Activated gamma-delta T cell treated with Interleukin-2 at 50 U/mL for 16 hours (primary cell): Measurements from ENCODE around the gene ST7L.
A peak's percentile ranks its signal among the peaks of the same experiment; 100 is the strongest.
"Not testable (repeated sequence)": the region's sequence is repeated elsewhere in the genome, so short reads cannot be mapped to it uniquely, and the experiment has no call there.

Experiments used
- DNase-seq: peaks from one replicate; pipeline ENCODE4 v3.0.0-alpha.2; 2020

Gene ST7L

DNA sequence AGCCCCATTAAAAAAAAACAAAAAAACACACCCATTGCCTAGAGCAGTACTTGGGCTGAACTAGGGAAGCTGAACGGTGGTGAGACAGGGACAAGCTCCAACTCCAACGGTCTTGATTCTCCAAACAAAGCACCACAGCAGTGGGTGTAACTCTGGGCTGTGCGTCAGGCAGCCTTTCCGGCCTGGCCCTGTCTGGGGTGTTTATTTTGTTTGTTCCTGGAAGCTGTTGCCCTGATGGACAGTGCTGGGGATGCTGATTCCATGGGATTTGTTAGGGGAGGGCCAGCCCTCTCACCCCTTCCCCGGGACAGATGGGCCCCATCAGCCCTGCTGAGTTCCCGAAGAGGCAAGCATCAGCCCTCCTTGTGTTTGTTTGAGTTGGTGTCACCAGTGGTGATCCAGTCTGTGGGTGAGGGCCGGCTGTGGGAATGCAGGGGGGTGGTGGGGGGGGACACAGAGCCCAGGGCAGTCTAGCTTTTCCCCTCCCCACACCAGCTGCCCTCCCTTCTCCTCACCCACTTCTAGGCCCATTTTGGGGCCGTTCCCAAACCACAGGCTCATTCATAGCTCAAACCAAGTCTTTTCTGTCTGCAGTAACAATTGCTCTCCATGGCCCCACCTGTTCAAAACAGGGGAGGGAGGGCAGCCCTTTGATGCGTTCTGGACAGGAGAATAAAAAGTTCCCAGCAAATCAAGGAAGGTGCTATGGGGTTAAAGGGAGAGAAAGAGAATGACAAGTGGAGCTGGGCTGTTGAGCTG, 105.7 kb downstream of the ST7L start:
- no peak for DNase-seq

- no peak for DNase-seq
Observed at GRCh38 chr1:112511897-112512296, 107.0 kb downstream of the ST7L start.

GRCh38 chr1:112510340-112510739, 108.6 kb downstream of the ST7L start:
- no peak for DNase-seq

GRCh38 chr1:112509660-112510178, 109.2 kb downstream of the ST7L start:
- DNase-seq, result no peak

DNA sequence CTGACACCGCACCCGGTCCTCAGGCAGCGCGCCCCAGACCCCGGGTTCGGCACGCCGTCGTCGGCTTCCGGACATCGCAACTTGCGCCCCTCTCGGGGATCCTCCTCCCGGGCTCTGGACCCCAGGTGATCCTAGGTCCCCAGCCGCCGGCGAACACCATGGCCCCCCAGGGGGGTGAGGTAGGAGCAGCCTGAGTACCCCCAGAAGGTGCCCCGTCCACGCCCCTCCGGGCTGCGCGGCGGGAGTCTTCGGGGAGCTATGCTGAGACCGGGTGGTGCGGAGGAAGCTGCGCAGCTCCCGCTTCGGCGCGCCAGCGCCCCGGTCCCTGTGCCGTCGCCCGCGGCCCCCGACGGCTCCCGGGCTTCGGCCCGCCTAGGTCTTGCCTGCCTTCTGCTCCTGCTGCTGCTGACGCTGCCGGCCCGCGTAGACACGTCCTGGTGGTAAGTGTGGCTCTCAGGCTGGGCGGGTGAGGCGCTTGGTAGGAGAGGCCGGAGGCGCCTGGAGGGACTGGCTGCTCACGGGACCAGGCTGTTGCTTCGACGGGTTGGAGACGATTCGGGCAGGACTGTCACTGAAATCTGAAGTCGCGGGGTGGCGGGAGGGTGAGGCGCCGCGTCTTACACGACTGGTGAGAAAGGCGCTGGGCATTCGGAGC, 109.8 kb downstream of the ST7L start:
- no peak for DNase-seq

DNA sequence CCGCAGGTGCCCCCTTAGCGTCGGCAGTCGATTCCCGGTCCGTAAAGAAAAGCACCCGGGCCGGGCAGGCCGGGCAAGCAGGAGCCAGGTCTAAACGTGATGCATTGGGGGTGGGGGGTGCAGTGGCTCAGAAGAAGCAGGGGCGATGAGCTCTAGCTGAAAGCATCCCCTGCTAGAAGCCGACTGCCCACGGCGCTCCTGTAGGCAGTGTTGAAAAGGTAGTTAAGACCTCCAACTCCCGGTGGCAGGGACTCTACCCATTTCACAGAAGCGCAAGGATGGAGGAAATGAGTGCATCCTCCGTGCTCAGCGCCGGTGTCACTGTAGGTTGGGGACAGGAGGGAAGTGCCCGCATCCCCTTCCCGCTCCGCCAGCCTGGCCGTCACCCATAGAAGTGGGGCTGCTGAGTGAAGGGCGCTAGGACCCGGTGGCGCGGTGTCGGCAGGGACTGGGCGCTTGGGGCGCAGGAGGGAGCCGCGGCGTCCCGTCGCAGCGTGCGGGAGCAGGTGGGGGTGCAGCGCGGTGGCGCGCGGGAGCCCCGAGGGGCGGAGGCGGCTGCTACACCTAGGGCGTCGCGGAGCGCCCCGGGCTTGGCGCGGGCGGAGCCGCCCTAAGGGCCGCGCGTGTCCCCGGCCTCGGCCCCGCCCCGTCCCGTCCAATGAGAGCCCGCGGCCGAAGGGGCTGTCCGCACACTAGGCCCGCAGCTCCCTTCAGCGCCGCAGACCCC, 110.5 kb downstream of the ST7L start, which contains the start of gene WNT2B:
TSS of gene WNT2B (plus strand) at position 688 of the 727 bp plus-strand sequence. CDS start 298 bp downstream, outside the sequence.
- peak; percentile 42 for DNase-seq

DNA sequence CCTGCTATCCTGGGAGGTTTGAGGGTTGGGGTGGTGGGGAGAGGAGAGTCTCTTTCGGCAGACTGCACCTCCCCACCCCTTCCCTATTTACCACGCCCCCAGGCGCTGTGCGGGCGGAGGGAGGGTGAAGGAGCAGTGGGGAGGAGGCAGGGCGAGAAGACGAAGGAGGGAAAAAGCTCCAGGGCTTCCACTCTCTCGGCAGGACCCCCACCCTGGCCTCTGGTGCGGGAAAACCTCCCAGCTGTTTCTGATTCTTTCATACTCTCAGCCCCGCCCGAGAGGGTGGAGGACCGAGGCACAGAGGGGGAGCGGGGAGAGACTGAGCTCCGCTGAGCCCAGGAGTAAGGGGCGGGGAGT, 111.0 kb downstream of the ST7L start:
- DNase-seq, result no peak

- DNase-seq, result no peak
Observed at GRCh38 chr1:112507336-112507735, 111.6 kb downstream of the ST7L start.

GRCh38 chr1:112506731-112507130, 112.2 kb downstream of the ST7L start:
- DNase-seq, result no peak

DNA sequence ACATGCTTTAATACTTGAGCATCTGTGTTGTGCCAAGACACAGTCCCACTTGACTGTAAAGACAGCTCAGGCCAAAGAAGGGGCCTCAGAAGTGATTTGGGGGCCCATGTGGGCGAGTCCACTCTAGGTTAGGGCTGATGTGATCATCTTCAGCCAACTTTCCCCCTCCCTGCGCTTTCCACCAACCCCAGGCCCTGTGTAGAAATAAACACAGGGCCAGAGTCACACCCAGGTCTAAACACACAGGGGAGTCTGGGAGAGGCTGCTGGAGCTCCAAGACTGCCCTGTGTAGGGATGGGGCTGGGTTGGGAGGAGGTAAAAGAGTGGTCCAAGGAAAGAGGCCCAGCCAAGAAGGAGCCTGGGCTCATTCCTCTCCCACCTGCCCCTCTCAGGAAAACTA, 112.6 kb downstream of the ST7L start:
- DNase-seq, result no peak

DNA sequence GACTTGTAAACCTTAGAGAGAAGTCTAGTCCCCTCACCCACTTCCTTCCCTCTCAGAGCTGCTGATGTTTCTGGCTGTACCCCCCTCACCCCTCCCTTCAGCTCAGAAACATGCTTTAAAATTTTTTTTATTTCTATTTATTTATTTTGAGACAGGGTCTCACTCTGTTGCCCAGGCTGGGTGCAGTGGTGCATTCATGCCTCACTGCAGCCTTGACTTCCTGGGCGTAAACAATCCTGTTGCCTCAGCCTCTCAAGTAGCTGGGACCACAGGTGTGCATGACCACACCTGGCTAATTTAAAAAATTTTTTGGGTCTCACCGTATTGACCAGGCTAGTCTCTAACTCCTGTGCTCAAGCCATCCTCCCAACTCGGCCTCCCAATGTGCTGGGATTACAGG, 113.1 kb downstream of the ST7L start:
- no peak for DNase-seq

- DNase-seq, result no peak
Observed at GRCh38 chr1:112505400-112505785, 113.5 kb downstream of the ST7L start.

DNA sequence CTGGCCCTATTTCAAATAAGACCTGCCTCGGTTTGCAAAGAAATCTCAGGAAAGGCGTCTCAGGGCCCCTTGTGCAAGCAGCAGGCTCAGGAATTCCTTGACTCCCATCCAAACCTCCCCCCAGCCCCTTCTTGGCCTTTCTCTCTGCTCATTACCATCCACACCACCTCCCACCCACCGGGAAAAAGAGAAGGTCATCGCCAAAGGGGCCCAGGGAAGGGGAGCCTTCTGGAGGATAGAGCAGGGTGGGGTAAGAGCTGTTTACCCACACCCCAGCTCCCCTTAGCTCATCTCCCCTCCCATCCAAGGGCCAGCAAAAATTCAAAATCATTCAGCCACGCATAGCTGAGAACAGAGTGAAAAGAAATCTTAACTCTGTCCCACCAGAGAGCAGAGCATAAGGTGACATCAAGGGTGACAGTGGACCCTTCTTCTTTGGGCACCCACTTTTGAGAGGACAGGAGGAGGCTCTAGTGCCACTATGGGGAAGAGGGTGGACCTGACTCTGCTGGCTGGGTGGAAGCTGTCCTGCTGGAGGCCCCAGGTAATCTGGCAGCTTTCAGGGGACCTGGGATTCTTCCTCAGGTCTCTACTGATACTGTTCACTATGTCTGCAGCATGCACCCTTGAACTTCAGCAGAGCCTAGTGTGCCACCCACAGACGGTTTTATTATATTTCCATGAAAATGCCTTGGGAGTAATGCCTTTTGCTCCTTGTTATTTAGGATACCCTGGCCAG, 114.1 kb downstream of the ST7L start:
- no peak for DNase-seq

- DNase-seq, result no peak
Observed at GRCh38 chr1:112504001-112504660, 114.8 kb downstream of the ST7L start.

DNA sequence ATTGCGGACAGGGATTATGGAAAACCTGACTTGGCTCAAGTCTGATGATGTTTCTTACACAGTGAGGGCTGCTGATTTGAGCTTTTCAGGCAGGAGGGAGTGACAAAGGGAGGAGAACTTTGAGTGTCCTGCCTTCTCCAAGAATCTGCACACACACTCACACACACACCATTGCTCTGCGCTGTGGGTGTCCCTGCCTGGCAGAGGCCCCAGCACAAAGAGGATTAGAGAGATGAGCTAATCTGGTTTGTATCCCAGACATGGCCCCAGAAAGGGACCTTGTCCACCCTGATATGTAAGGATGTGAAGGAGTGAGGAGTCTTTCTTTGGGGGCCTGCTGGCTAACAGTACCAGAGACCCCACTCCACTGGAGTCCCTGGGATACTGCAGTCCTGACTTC, 116.1 kb downstream of the ST7L start:
- no peak for DNase-seq

DNA sequence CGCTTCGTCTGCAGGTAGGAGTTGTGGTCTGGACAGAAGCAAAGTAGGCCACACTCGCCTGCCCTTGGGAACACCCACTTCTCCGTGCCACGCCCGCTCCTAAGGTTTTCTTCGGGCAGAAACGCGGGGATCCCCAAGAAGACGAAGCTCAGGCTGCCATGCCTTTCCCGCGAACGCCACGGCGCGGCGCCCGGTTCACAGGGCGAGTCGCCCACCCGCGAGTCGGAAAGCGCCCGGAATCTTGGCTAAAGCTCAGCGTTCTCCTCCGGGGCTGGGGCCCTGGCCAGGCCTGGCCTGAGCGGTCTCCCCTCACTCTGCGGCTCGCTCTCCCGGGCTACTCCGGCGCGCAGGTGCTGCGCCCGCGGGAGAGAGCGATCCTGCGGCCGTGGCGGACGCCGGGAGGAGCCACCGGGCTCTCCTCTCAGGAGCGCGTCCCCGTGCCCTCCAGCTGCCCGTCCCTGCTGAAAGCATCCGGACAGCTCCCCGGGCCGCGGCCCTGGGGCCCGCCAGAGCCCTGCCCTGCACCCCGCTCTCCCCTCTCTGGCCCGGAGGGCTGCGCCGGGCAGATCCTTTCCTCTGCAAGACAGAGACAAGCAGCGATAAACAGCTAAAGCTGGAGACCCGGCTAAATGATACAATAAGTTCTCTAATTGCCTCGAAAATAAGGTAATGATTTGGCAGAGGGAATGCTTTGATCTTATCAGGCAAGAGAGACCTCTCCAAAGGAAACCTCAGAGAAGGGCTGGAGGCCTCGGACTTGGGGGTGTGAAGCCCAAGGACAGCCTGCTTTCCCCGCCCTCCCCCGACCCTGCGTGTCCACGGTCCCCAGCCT, 116.9 kb downstream of the ST7L start:
- peak; percentile 51 for DNase-seq

GRCh38 chr1:112496290-112496689, 122.7 kb downstream of the ST7L start:
- DNase-seq, result no peak

DNA sequence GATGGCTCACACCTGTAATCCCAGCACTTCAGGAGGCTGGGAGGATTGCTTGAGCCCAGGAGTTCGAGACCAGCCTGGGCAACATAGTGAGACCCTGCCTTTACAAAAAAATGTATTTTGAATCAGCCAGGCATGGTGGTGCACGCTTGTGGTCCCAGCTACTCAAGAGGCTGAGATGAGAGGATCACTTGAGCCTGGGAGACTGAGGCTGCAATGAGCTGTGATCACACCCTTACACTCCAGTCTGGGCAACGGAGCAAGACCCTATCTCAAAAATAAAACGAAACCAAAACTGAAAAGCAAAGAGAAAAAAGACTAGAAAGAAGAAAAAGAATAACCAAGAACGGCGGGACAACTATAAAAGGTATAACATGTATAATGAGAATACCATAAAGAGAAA, 125.6 kb downstream of the ST7L start:
- DNase-seq, result no peak

- DNase-seq, result no peak
Observed at GRCh38 chr1:112492076-112492475, 126.9 kb downstream of the ST7L start.

GRCh38 chr1:112488141-112488540, 130.8 kb downstream of the ST7L start:
- DNase-seq, result no peak

DNA sequence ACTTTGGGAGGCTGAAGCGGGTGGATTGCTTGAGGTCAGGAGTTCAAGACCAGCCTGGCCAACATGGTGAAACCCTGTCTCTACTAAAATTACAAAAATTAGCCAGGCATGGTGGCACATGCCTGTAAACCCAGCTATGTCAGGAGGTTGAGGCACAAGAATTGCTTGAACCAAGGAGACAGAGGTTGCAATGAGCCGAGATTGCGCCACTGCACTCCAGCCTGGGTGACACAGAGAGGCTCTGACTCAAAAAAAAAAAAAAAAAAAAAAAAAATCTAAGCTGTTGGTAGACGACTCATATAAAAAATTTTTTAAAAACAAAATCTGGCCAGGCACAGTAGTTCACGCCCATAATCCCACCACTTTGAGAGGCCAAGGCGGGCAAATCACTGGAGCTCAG, 131.3 kb downstream of the ST7L start:
- not testable (repeated sequence) for DNase-seq
